Measurements from ENCODE around the gene RELN. TPM values are rescaled to one million over a fixed set of nuclear protein-coding genes. Genes with fewer than 3 reads are reported as not detected.

Gene RELN
- total and polyA plus RNA-seq, 4 donors, result 31.9 to 131 (median 69.7) TPM

GRCh38 chr7:103571586-103571985 is 417.9 kb downstream of the RELN start:
- Histone ChIP-seq H3K4me1 (ENCODE audit: control insufficient read depth, insufficient read depth, low read length) (peaks cover 5% of the 10 kb centered on the region), H3K36me3 (ENCODE audit: control insufficient read depth, insufficient read depth, low read length) (no peaks in the 10 kb centered on the region), H3K27me3 (ENCODE audit: control insufficient read depth, insufficient read depth, low read length) (no peaks in the 10 kb centered on the region), H3K27ac (ENCODE audit: low read depth, low read length) (no peak overlapping the region), H3K4me3 (ENCODE audit: low read depth, low read length) (no peak overlapping the region), H3K9me3 (ENCODE audit: control insufficient read depth, insufficient read depth, low read length) (no peaks in the 10 kb centered on the region)
- no CpG with 5 or more reads among the region's 4 CpGs for whole genome bisulfite sequencing (ENCODE audit: insufficient coverage)
- DNase-seq (ENCODE audit: low read depth in 4 of 6, low spot score in 6 of 6), result no peak

DNA sequence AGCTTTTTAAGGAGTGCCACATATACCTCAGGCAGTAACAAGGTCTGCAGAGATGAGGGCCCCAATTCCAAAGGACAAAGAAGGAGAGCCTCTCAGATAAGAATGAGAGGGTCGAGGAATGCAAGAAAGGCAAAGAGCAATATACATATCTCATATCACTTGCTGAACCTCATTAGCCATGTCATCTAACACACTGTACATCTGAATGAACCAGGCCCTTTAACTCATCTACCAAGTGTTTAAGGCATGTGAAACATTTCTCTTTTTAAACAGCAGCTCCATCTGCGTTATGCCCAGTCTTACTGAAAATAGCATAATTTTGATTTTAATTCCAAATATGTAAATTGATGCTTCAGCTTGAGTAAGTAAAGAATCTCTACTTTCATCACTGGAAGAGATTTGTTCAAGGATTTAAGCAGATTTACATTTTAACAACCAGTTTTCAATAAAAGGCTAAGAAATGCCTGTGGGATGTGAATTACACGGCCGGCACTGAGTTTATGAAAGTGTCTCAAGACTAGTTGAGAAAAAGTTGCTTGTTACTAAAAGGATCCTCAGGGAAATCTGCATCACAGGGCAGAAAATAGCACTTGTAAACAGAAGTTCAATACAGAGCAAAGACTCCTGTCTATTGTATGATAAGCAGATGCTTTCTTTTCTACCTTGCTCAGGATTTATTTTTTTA is 419.7 kb downstream of the RELN start:
- no peaks in the 10 kb centered on the region for H3K36me3 ChIP-seq (ENCODE audit: control insufficient read depth, insufficient read depth, low read length)
- H3K27me3 ChIP-seq (ENCODE audit: control insufficient read depth, insufficient read depth, low read length), result no peaks in the 10 kb centered on the region
- no peaks in the 10 kb centered on the region for H3K9me3 ChIP-seq (ENCODE audit: control insufficient read depth, insufficient read depth, low read length)
- H3K27ac ChIP-seq (ENCODE audit: low read depth, low read length), result no peak overlapping the region
- no peak overlapping the region for H3K4me3 ChIP-seq (ENCODE audit: low read depth, low read length)
- no peaks in the 10 kb centered on the region for H3K4me1 ChIP-seq (ENCODE audit: control insufficient read depth, insufficient read depth, low read length)
- no CpG with 5 or more reads among the region's 4 CpGs for WGBS (ENCODE audit: insufficient coverage)
- DNase-seq (ENCODE audit: low read depth in 4 of 6, low spot score in 6 of 6), result no peak

DNA sequence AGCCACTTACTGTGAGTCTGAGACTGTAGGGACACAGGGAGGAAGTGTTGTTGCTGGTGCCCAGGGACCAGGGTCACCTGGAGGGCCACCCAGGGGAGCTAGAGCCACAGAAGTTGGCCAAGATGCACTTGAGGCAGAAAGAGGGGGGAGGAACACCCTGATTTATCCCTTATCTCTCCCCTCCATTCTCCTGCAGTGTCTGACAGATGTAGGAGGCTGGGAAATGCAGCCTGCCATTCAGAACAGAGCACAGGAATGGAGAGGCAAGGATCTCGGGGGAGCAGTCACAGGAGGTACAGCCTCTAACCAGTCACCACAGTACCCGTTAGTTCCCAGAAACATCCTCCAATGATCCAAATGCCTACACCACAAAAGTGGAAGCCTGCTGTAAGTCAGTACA is 425.0 kb downstream of the RELN start:
- Histone ChIP-seq H3K36me3 (ENCODE audit: control insufficient read depth, insufficient read depth, low read length) (no peaks in the 10 kb centered on the region), H3K4me3 (ENCODE audit: low read depth, low read length) (no peak overlapping the region), H3K4me1 (ENCODE audit: control insufficient read depth, insufficient read depth, low read length) (peaks cover 3% of the 10 kb centered on the region), H3K9me3 (ENCODE audit: control insufficient read depth, insufficient read depth, low read length) (no peaks in the 10 kb centered on the region), H3K27me3 (ENCODE audit: control insufficient read depth, insufficient read depth, low read length) (no peaks in the 10 kb centered on the region), H3K27ac (ENCODE audit: low read depth, low read length) (no peak overlapping the region)
- 60% methylated on average over 1 of the region's 2 CpGs for WGBS (ENCODE audit: insufficient coverage)
- DNase-seq (ENCODE audit: low read depth in 4 of 6, low spot score in 6 of 6), result no peak

GRCh38 chr7:103560136-103560535 is 429.3 kb downstream of the RELN start:
- Histone ChIP-seq H3K4me3 (ENCODE audit: low read depth, low read length) (no peak overlapping the region), H3K4me1 (ENCODE audit: control insufficient read depth, insufficient read depth, low read length) (peaks cover 3% of the 10 kb centered on the region), H3K27me3 (ENCODE audit: control insufficient read depth, insufficient read depth, low read length) (no peaks in the 10 kb centered on the region), H3K36me3 (ENCODE audit: control insufficient read depth, insufficient read depth, low read length) (no peaks in the 10 kb centered on the region), H3K27ac (ENCODE audit: low read depth, low read length) (no peak overlapping the region), H3K9me3 (ENCODE audit: control insufficient read depth, insufficient read depth, low read length) (no peaks in the 10 kb centered on the region)
- WGBS (ENCODE audit: insufficient coverage), result no CpG with 5 or more reads among the region's 1 CpG
- DNase-seq (ENCODE audit: low read depth in 4 of 6, low spot score in 6 of 6), result no peak

DNA sequence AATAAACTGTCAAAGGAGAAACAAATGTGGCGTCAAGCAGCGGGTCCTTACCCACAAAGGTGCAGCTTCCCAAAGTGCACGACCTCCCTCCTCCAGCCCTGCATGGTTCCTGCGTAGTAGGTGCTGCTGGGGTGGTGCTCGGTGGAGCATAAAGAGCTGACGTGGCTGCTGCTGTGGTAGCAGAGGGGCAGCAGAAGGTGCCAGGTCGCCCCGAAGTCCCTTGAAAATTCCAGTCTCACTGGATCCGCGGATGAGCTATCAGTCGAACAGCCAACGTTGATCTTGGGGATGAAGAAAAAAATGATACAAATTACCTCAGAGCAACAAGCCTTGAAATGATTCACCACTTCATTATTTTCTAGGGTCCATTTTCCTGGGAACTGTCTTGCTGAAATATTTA is 438.4 kb downstream of the RELN start:
- no peaks in the 10 kb centered on the region for H3K4me1 ChIP-seq (ENCODE audit: control insufficient read depth, insufficient read depth, low read length)
- H3K9me3 ChIP-seq (ENCODE audit: control insufficient read depth, insufficient read depth, low read length), result no peaks in the 10 kb centered on the region
- H3K36me3 ChIP-seq (ENCODE audit: control insufficient read depth, insufficient read depth, low read length), result no peaks in the 10 kb centered on the region
- 88% methylated on average over 6 of the region's 12 CpGs for WGBS (ENCODE audit: insufficient coverage)
- no peak for DNase-seq (ENCODE audit: low read depth in 4 of 6, low spot score in 6 of 6)
- H3K4me3 ChIP-seq (ENCODE audit: low read depth, low read length), result no peak overlapping the region
- no peaks in the 10 kb centered on the region for H3K27me3 ChIP-seq (ENCODE audit: control insufficient read depth, insufficient read depth, low read length)
- H3K27ac ChIP-seq (ENCODE audit: low read depth, low read length), result no peak overlapping the region

DNA sequence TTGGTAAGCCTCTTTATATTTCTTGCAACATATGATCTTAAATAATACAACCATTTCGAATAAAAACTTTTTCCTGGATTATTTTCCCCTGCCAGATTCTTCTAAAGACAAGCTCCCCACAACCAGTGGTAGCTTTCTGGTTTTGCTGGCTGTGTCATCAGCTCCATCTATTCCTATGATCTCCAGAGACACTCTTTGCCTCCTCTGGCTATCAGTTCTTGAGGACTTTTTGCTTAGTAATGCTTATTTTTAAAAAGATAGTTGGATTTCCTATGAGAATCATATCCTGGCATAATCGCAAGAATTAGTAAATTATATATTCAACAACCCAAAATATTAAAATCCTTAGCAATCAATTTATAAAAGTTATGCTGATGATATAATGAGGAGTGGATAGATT is 439.7 kb downstream of the RELN start:
- no peak overlapping the region for H3K4me3 ChIP-seq (ENCODE audit: low read depth, low read length)
- no peaks in the 10 kb centered on the region for H3K36me3 ChIP-seq (ENCODE audit: control insufficient read depth, insufficient read depth, low read length)
- no peaks in the 10 kb centered on the region for H3K27me3 ChIP-seq (ENCODE audit: control insufficient read depth, insufficient read depth, low read length)
- H3K4me1 ChIP-seq (ENCODE audit: control insufficient read depth, insufficient read depth, low read length), result no peaks in the 10 kb centered on the region
- WGBS (ENCODE audit: insufficient coverage), result 80% methylated on average over 1 of the region's 2 CpGs
- no peaks in the 10 kb centered on the region for H3K9me3 ChIP-seq (ENCODE audit: control insufficient read depth, insufficient read depth, low read length)
- H3K27ac ChIP-seq (ENCODE audit: low read depth, low read length), result no peak overlapping the region
- no peak for DNase-seq (ENCODE audit: low read depth in 4 of 6, low spot score in 6 of 6)

DNA sequence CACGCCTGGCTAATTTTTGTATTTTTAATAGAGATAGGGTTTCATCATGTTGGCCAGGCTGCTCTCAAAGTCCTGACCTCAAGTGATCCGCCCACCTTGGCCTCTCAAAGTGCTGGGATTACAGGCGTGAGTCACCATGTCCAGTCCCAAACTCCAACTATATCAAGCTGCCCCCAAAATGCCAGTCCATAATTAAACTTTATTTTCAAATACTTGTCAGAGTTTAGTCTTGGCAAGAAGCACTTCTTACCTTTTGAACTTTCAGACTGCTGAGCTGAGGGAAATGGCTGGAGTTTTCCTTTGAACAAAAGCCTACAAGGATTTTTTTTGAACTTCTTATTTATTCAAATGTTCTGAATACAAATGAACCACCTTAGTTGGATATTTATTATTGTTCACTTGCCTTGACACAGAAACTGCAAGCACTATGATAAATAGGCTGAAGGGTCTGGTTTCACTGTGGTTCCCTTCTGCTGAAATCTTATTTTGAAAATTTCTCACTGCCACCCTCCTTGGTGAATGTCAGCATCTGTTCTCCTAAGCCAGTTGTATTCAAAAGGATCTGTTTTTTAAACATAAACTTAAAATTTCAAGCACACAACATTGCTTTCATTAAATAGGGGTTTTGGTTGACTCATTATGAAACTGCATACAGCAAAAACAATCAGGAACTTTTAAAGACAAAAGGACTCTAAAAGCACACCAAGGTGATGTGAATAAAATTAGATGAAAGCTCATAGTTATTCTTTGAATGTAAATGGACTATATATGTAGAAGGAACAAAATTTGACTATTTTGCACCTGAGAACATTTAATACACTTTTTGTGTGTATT is 441.8 kb downstream of the RELN start:
- H3K27ac ChIP-seq (ENCODE audit: low read depth, low read length), result no peak overlapping the region
- no peaks in the 10 kb centered on the region for H3K27me3 ChIP-seq (ENCODE audit: control insufficient read depth, insufficient read depth, low read length)
- H3K36me3 ChIP-seq (ENCODE audit: control insufficient read depth, insufficient read depth, low read length), result no peaks in the 10 kb centered on the region
- no CpG with 5 or more reads among the region's 3 CpGs for WGBS (ENCODE audit: insufficient coverage)
- no peaks in the 10 kb centered on the region for H3K9me3 ChIP-seq (ENCODE audit: control insufficient read depth, insufficient read depth, low read length)
- H3K4me1 ChIP-seq (ENCODE audit: control insufficient read depth, insufficient read depth, low read length), result no peaks in the 10 kb centered on the region
- H3K4me3 ChIP-seq (ENCODE audit: low read depth, low read length), result no peak overlapping the region
- DNase-seq (ENCODE audit: low read depth in 4 of 6, low spot score in 6 of 6), result no peak

DNA sequence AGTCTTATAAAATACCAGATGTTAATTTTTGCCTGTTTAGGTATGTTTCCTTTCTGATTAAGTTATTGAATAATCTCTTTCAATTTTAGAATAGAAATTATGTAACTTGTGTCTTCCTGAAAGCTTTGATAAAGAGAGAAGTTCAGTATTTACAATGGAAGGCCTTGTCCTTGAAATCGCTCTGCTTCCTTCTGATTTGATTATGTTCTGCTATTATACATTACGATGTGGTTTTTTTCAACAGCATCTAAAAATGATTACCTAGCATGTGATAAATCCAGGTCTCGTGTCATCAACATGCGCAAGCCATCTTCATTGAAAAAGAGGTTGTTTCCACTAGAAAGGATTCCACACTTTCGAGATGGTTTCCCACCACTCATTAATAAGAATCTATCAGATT is 447.0 kb downstream of the RELN start:
- Histone ChIP-seq H3K4me1 (ENCODE audit: control insufficient read depth, insufficient read depth, low read length) (peaks cover 13% of the 10 kb centered on the region), H3K9me3 (ENCODE audit: control insufficient read depth, insufficient read depth, low read length) (no peaks in the 10 kb centered on the region), H3K36me3 (ENCODE audit: control insufficient read depth, insufficient read depth, low read length) (no peaks in the 10 kb centered on the region), H3K27ac (ENCODE audit: low read depth, low read length) (no peak overlapping the region), H3K4me3 (ENCODE audit: low read depth, low read length) (no peak overlapping the region), H3K27me3 (ENCODE audit: control insufficient read depth, insufficient read depth, low read length) (no peaks in the 10 kb centered on the region)
- no CpG with 5 or more reads among the region's 5 CpGs for WGBS (ENCODE audit: insufficient coverage)
- no peak for DNase-seq (ENCODE audit: low read depth in 4 of 6, low spot score in 6 of 6)

DNA sequence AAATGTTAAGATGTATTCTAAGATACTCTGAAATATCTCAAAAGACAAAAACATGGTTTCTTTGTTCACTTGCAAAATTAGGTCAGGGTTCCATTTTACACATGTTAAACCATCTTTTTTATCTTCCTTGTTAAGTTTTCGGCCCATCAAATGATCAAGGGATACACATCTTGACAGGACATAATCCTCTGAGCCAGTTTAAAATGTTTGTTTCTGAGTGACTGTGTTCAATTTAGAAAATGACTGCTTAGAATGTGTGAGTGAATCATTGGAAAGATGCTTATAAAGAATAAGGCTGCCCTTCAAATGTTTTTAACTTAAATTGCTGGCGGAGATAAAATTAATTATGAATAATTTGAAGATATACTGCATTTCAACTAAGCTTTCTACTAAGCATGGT is 447.5 kb downstream of the RELN start:
- DNase-seq (ENCODE audit: low read depth in 4 of 6, low spot score in 6 of 6), result no peak
- Histone ChIP-seq H3K27me3 (ENCODE audit: control insufficient read depth, insufficient read depth, low read length) (no peaks in the 10 kb centered on the region), H3K4me3 (ENCODE audit: low read depth, low read length) (no peak overlapping the region), H3K36me3 (ENCODE audit: control insufficient read depth, insufficient read depth, low read length) (no peaks in the 10 kb centered on the region), H3K27ac (ENCODE audit: low read depth, low read length) (no peak overlapping the region), H3K4me1 (ENCODE audit: control insufficient read depth, insufficient read depth, low read length) (peaks cover 13% of the 10 kb centered on the region), H3K9me3 (ENCODE audit: control insufficient read depth, insufficient read depth, low read length) (no peaks in the 10 kb centered on the region)
- whole genome bisulfite sequencing (ENCODE audit: insufficient coverage), result no CpG with 5 or more reads among the region's 2 CpGs

DNA sequence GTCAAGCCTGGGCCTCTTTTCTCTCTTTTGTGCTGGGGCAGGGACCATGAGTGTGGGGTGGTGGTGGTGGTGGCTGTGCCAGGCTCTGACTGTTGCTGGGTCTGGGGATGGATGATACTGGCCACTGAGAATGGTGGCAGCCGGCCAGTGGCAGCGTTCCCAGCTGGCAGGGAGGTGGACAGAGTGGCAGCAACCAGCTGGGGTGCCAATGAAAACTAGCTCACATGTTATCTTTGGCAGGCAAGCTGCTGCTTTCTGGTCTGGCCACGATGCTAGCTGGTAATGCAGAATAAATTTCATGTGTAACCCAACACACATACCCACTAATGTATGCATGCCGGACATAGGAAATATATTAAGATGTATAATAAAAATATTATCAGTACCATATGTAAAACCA is 448.4 kb downstream of the RELN start:
- DNase-seq (ENCODE audit: low read depth in 4 of 6, low spot score in 6 of 6), result peak in 5 of 6 donors; percentile 67 to 95 (median 77)
- no peaks in the 10 kb centered on the region for H3K27me3 ChIP-seq (ENCODE audit: control insufficient read depth, insufficient read depth, low read length)
- peaks cover 13% of the 10 kb centered on the region for H3K4me1 ChIP-seq (ENCODE audit: control insufficient read depth, insufficient read depth, low read length)
- no peaks in the 10 kb centered on the region for H3K36me3 ChIP-seq (ENCODE audit: control insufficient read depth, insufficient read depth, low read length)
- no peaks in the 10 kb centered on the region for H3K9me3 ChIP-seq (ENCODE audit: control insufficient read depth, insufficient read depth, low read length)
- H3K4me3 ChIP-seq (ENCODE audit: low read depth, low read length), result no peak overlapping the region
- WGBS (ENCODE audit: insufficient coverage), result 7% methylated on average over 2 of the region's 4 CpGs
- H3K27ac ChIP-seq (ENCODE audit: low read depth, low read length), result no peak overlapping the region
